Measurements from ENCODE around the gene CIAO2A. TPM values are rescaled to one million over a fixed set of nuclear protein-coding genes. Genes with fewer than 3 reads are reported as not detected.

CIAO2A gene
- total RNA-seq, 2 experiments from 2014 or later = 78.7 to 84.7 TPM

GRCh38 chr15:64141798-64142512, 48.3 kb upstream of the CIAO2A start:
- POLR2A ChIA-PET = no interaction called here
- H3K27ac ChIP-seq (ENCODE audit: low read depth, low read length, poor library complexity, severe bottlenecking) = no peak overlapping the region
- no TSS peak for BruUV-seq (replicated peaks)
- no peaks in the 10 kb centered on the region for H4K20me1 ChIP-seq (ENCODE audit: insufficient read depth, low read length)
- no peak overlapping the region for H3K4me2 ChIP-seq (ENCODE audit: low read length)
- H3K4me1 ChIP-seq (ENCODE audit: insufficient read depth, low read length, poor library complexity, severe bottlenecking) = peaks cover 13% of the 10 kb centered on the region
- DNase-seq (ENCODE audit: low spot score) = no peak
- no peak overlapping the region for H3K4me3 ChIP-seq (ENCODE audit: low read depth, low read length, poor library complexity, severe bottlenecking)
- intact Hi-C loops (cut with micrococcal nuclease; ENCODE audit: unreplicated experiment) = no loop called here
- no peaks in the 10 kb centered on the region for H3K79me2 ChIP-seq (ENCODE audit: insufficient read depth, low read depth, low read length)
- CTCF ChIA-PET (ENCODE audit: unreplicated experiment) = no interaction called here
- peaks cover 56% of the 10 kb centered on the region for H3K36me3 ChIP-seq (ENCODE audit: insufficient read depth, low read length)
- no peaks in the 10 kb centered on the region for H3K9me2 ChIP-seq (ENCODE audit: insufficient read depth, low read length)
- no peak for TF ChIP-seq EZH2phosphoT487 (IDR thresholded peaks at IDR 0.05; ENCODE audit: borderline replicate concordance, low read depth, low read length)
- no peak for TF ChIP-seq CTCF (conservative IDR thresholded peaks at IDR 0.05; ENCODE audit: low read length)
- H3K9me3 ChIP-seq (ENCODE audit: low read length) = no peaks in the 10 kb centered on the region
- no peak overlapping the region for H2AFZ ChIP-seq (ENCODE audit: low read length)

- DNase-seq (ENCODE audit: low spot score) = no peak
- Histone ChIP-seq H3K9me3 (ENCODE audit: low read length) (no peaks in the 10 kb centered on the region), H3K4me3 (ENCODE audit: low read depth, low read length, poor library complexity, severe bottlenecking) (no peak overlapping the region), H3K36me3 (ENCODE audit: insufficient read depth, low read length) (peaks cover 73% of the 10 kb centered on the region), H4K20me1 (ENCODE audit: insufficient read depth, low read length) (no peaks in the 10 kb centered on the region), H3K4me2 (ENCODE audit: low read length) (no peak overlapping the region), H2AFZ (ENCODE audit: low read length) (no peak overlapping the region), H3K27ac (ENCODE audit: low read depth, low read length, poor library complexity, severe bottlenecking) (no peak overlapping the region), H3K79me2 (ENCODE audit: insufficient read depth, low read depth, low read length) (no peaks in the 10 kb centered on the region), H3K4me1 (ENCODE audit: insufficient read depth, low read length, poor library complexity, severe bottlenecking) (no peaks in the 10 kb centered on the region), H3K9me2 (ENCODE audit: insufficient read depth, low read length) (no peaks in the 10 kb centered on the region)
- BruUV-seq (replicated peaks) = no TSS peak
- ChIA-PET POLR2A (interaction anchor here (0.6 to 1.1 kb wide), 3 partner anchors 12 to 1668 kb away, joined by 3 to 6 read pairs (median 4); no protein-coding TSS in a partner anchor), CTCF (ENCODE audit: unreplicated experiment) (interaction anchor here (0.7 kb wide), 1 partner anchor 14 kb away, joined by 4 read pairs; no protein-coding TSS in a partner anchor)
- TF ChIP-seq EZH2phosphoT487 (IDR thresholded peaks at IDR 0.05; ENCODE audit: borderline replicate concordance, low read depth, low read length) (no peak), CTCF (conservative IDR thresholded peaks at IDR 0.05; ENCODE audit: low read length) (no peak)
- intact Hi-C loops (cut with micrococcal nuclease; ENCODE audit: unreplicated experiment) = no loop called here
Measured at GRCh38 chr15:64138331-64138941, 44.8 kb upstream of the CIAO2A start.
